Stimulated activated CD8-positive, alpha-beta memory T cell treated with anti-CD3 and anti-CD28 coated beads, Interleukin-15, amount 100 ng/mL, for 24 hours (primary cell): ENCODE results near the gene MSRB3.
"Not testable (repeated sequence)": the region's sequence is repeated elsewhere in the genome, so short reads cannot be mapped to it uniquely, and the experiment has no call there.

ENCODE experiments used
- DNase-seq: peaks from one replicate; pipeline ENCODE4 v3.0.0-alpha.2; 2020; ENCODE audit warnings: low read depth

MSRB3 gene

GRCh38 chr12:65457341-65457740 lies 178.9 kb downstream of the MSRB3 start:
- not testable (repeated sequence) for DNase-seq

GRCh38 chr12:65458718-65459117 lies 180.2 kb downstream of the MSRB3 start:
- no peak for DNase-seq

GRCh38 chr12:65459545-65459944 lies 181.1 kb downstream of the MSRB3 start:
- DNase-seq = no peak

- DNase-seq = no peak
These were observed 181.6 kb downstream of the MSRB3 start for GRCh38 chr12:65460063-65460462.

- DNase-seq = no peak
These were observed 182.5 kb downstream of the MSRB3 start for GRCh38 chr12:65461017-65461416.

GRCh38 chr12:65462484-65462883 lies 184.0 kb downstream of the MSRB3 start:
- no peak for DNase-seq

- no peak for DNase-seq
These were observed 184.6 kb downstream of the MSRB3 start for GRCh38 chr12:65463082-65463481.

- DNase-seq = no peak
These were observed 185.1 kb downstream of the MSRB3 start for GRCh38 chr12:65463611-65464010.

- DNase-seq = no peak
These were observed 186.4 kb downstream of the MSRB3 start for GRCh38 chr12:65464930-65465329.

- no peak for DNase-seq
These were observed 187.5 kb downstream of the MSRB3 start for GRCh38 chr12:65465766-65466547.

GRCh38 chr12:65466911-65467310 lies 188.4 kb downstream of the MSRB3 start:
- DNase-seq = no peak

GRCh38 chr12:65470256-65470655 lies 191.8 kb downstream of the MSRB3 start:
- DNase-seq = no peak

GRCh38 chr12:65472079-65472478 lies 193.6 kb downstream of the MSRB3 start:
- DNase-seq = no peak

- DNase-seq = no peak
These were observed 196.3 kb downstream of the MSRB3 start for GRCh38 chr12:65474831-65475230.

- no peak for DNase-seq
These were observed 199.2 kb downstream of the MSRB3 start for GRCh38 chr12:65477721-65478120.

- not testable (repeated sequence) for DNase-seq
These were observed 205.5 kb downstream of the MSRB3 start for GRCh38 chr12:65483891-65484516.

GRCh38 chr12:65488197-65488596 lies 209.7 kb downstream of the MSRB3 start:
- DNase-seq = no peak

- no peak for DNase-seq
These were observed 211.8 kb downstream of the MSRB3 start for GRCh38 chr12:65490250-65490649.

- DNase-seq = no peak
These were observed 214.8 kb downstream of the MSRB3 start for GRCh38 chr12:65492998-65493912.

- no peak for DNase-seq
These were observed 215.4 kb downstream of the MSRB3 start for GRCh38 chr12:65493913-65494245.

GRCh38 chr12:65494537-65494936 lies 216.1 kb downstream of the MSRB3 start:
- no peak for DNase-seq

GRCh38 chr12:65495233-65495632 lies 216.8 kb downstream of the MSRB3 start:
- DNase-seq = no peak

- DNase-seq = no peak
These were observed 218.1 kb downstream of the MSRB3 start for GRCh38 chr12:65496617-65497016.
